ENCODE measurements around the gene NFAT5. TPM values are rescaled to one million over a fixed set of nuclear protein-coding genes. Genes with fewer than 3 reads are reported as not detected.

Gene NFAT5, protein sequence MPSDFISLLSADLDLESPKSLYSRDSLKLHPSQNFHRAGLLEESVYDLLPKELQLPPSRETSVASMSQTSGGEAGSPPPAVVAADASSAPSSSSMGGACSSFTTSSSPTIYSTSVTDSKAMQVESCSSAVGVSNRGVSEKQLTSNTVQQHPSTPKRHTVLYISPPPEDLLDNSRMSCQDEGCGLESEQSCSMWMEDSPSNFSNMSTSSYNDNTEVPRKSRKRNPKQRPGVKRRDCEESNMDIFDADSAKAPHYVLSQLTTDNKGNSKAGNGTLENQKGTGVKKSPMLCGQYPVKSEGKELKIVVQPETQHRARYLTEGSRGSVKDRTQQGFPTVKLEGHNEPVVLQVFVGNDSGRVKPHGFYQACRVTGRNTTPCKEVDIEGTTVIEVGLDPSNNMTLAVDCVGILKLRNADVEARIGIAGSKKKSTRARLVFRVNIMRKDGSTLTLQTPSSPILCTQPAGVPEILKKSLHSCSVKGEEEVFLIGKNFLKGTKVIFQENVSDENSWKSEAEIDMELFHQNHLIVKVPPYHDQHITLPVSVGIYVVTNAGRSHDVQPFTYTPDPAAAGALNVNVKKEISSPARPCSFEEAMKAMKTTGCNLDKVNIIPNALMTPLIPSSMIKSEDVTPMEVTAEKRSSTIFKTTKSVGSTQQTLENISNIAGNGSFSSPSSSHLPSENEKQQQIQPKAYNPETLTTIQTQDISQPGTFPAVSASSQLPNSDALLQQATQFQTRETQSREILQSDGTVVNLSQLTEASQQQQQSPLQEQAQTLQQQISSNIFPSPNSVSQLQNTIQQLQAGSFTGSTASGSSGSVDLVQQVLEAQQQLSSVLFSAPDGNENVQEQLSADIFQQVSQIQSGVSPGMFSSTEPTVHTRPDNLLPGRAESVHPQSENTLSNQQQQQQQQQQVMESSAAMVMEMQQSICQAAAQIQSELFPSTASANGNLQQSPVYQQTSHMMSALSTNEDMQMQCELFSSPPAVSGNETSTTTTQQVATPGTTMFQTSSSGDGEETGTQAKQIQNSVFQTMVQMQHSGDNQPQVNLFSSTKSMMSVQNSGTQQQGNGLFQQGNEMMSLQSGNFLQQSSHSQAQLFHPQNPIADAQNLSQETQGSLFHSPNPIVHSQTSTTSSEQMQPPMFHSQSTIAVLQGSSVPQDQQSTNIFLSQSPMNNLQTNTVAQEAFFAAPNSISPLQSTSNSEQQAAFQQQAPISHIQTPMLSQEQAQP (N-terminal part only)
- 24.3 and 27.9 TPM in 2 replicates for total RNA-seq

DNA sequence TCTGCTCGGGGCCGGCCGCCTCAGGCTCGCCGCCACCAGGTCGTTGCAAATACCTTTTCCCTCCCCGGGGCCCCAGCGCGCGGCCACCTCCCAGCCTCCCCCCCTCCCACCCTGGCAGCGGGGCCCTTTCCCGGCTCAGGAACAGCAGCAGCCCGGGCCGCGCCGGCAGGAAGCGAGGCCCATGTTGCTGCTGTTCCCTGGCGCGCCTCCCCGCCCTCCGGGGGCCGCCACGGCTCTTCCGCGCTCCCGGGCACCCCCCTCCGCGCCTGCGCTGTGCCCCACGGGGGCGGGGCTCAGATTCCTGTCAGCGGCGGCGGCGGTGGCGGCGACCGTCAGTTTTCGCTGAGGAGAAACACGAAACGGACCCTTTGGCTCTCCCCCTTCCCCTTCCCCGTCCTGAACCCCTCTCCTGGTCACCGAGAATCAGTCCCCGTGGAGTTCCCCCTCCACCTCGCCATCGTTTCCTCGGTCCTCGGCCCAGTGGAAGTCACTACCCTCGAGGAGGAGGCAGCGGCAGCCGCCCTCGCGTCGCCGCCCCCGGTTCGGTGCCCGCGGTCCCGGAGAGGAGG, at the start of gene NFAT5:
NFAT5 (plus strand) TSS at position 296 of the 569 bp plus-strand sequence. CDS start 336 bp downstream, outside the sequence.

DNA sequence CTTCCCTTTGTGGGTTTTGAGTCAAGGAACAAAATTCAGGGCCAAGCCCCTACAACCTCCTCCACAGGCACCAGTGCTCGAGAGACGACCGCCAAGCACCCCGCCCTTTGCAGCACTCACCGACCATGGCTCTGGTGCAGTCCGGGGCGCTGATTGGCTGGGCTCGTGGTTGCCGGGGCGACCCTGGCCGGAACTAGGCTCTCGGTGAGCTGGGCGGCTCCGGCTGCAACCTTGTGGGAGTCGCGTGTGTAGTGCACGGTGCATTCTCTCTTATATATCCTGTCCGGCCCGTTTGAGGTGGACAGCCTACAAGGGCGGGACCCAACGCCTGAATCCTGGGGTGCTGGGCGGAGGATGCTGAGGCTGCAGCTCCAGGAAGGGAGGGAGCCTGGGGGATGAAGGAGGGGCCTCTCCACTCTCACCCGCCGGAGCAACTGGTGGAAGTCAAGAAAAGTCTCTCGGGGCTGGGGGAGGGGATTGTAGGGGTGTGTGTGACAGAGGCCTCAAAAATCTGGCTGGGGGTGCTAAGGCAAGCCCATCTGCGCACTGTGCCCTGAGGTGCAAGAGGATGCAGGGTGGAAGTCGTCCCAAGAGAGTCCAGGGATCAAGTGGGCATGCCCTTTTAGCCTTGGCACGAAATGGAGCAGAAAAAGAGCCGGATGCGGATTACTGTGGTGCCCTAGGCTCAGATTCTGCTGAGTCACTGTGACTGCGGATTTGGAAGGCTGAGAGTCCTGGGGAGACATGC, 160.7 kb downstream of the NFAT5 start, which contains the start of gene NQO1:
NQO1 (minus strand) TSS at position 248 of the 748 bp plus-strand sequence; CDS start at position 127, 121 bp downstream.

Other genes with a start within 250 kb of the NFAT5 start
- 13.7 and 18.2 TPM in 2 replicates for gene PDF, start 235.4 kb upstream of the NFAT5 start, total RNA-seq
- 43.3 and 73.3 TPM in 2 replicates for gene COG8, start 226.4 kb upstream of the NFAT5 start, total RNA-seq
- 17.9 and 19.6 TPM in 2 replicates for gene NIP7, start 226.2 kb upstream of the NFAT5 start, total RNA-seq
- gene TMED6, start 214.2 kb upstream of the NFAT5 start, total RNA-seq: 0.29 and 0.66 TPM in 2 replicates
- gene TERF2, start 180.0 kb upstream of the NFAT5 start, total RNA-seq: 9.6 and 11.4 TPM in 2 replicates
- 54.1 and 94.8 TPM in 2 replicates for gene CYB5B, start 141.3 kb upstream of the NFAT5 start, total RNA-seq
- gene NQO1, start 160.6 kb downstream of the NFAT5 start, total RNA-seq: 1,009 and 1,292 TPM in 2 replicates
- 15.4 and 26.5 TPM in 2 replicates for gene NOB1, start 189.0 kb downstream of the NFAT5 start, total RNA-seq
- 20.2 and 29.2 TPM in 2 replicates for gene WWP2, start 196.4 kb downstream of the NFAT5 start, total RNA-seq